ENCODE measurements around the gene CPPED1. TPM values are rescaled to one million over a fixed set of nuclear protein-coding genes. Genes with fewer than 3 reads are reported as not detected.
A peak's percentile ranks its signal among the peaks of the same experiment; 100 is the strongest.
"Not testable (repeated sequence)": the region's sequence is repeated elsewhere in the genome, so short reads cannot be mapped to it uniquely, and the experiment has no call there.

Gene CPPED1
- total RNA-seq, 2 donors from 2014 or later = 12.0 to 12.4 TPM

GRCh38 chr16:12805066-12805465, 1.4 kb upstream of the CPPED1 start:
- ATAC-seq (no peak), DNase-seq (no peak)
- intact Hi-C loops (cut with DNase I) = no loop called here

GRCh38 chr16:12804395-12804794, 708 bp upstream of the CPPED1 start:
- intact Hi-C loops (cut with DNase I) = no loop called here
- ATAC-seq (no peak), DNase-seq (no peak)

- ATAC-seq (no peak), DNase-seq (no peak)
- intact Hi-C loops (cut with DNase I) = no loop called here
Measured at GRCh38 chr16:12802661-12803060, 1.0 kb downstream of the CPPED1 start.

- intact Hi-C loops (cut with DNase I) = no loop called here
- no peak for DNase-seq
- ATAC-seq = no peak
Measured at GRCh38 chr16:12802048-12802447, 1.6 kb downstream of the CPPED1 start.

GRCh38 chr16:12801511-12802042, 2.1 kb downstream of the CPPED1 start:
- DNase-seq (no peak), ATAC-seq (no peak)
- intact Hi-C loops (cut with DNase I) = no loop called here

GRCh38 chr16:12800817-12801216, 2.9 kb downstream of the CPPED1 start:
- DNase-seq = no peak
- ATAC-seq = no peak
- intact Hi-C loops (cut with DNase I) = no loop called here

GRCh38 chr16:12799996-12800395, 3.7 kb downstream of the CPPED1 start:
- DNase-seq; ATAC-seq; intact Hi-C loops (cut with DNase I): not testable (repeated sequence)

GRCh38 chr16:12798846-12799245, 4.8 kb downstream of the CPPED1 start:
- no peak for DNase-seq
- intact Hi-C loops (cut with DNase I) = no loop called here
- ATAC-seq = no peak

GRCh38 chr16:12798171-12798570, 5.5 kb downstream of the CPPED1 start:
- intact Hi-C loops (cut with DNase I) = no loop called here
- DNase-seq (no peak), ATAC-seq (no peak)

- ATAC-seq (no peak), DNase-seq (no peak)
- intact Hi-C loops (cut with DNase I) = no loop called here
Measured at GRCh38 chr16:12796498-12796897, 7.2 kb downstream of the CPPED1 start.

- ATAC-seq (peak; percentile 71 to 85), DNase-seq (peak; percentile 56)
Measured at GRCh38 chr16:12794486-12795387, 8.9 kb downstream of the CPPED1 start.

GRCh38 chr16:12793865-12794240, 9.8 kb downstream of the CPPED1 start:
- no peak for DNase-seq
- intact Hi-C loops (cut with DNase I) = no loop called here
- ATAC-seq = no peak

More at GRCh38 chr16:12794486-12795387, 8.9 kb downstream of the CPPED1 start:
- intact Hi-C loops (cut with DNase I) = no loop called here

- intact Hi-C loops (cut with DNase I) = no loop called here
- DNase-seq (no peak), ATAC-seq (no peak)
Measured at GRCh38 chr16:12793120-12793864, 10.4 kb downstream of the CPPED1 start.

- DNase-seq; ATAC-seq; intact Hi-C loops (cut with DNase I): not testable (repeated sequence)
Measured at GRCh38 chr16:12792528-12792927, 11.2 kb downstream of the CPPED1 start.

GRCh38 chr16:12791340-12791739, 12.3 kb downstream of the CPPED1 start:
- intact Hi-C loops (cut with DNase I) = no loop called here
- ATAC-seq = no peak
- no peak for DNase-seq

- DNase-seq (no peak), ATAC-seq (no peak)
- intact Hi-C loops (cut with DNase I) = no loop called here
Measured at GRCh38 chr16:12788758-12789157, 14.9 kb downstream of the CPPED1 start.

- DNase-seq (no peak), ATAC-seq (no peak)
- intact Hi-C loops (cut with DNase I) = no loop called here
Measured at GRCh38 chr16:12786081-12786480, 17.6 kb downstream of the CPPED1 start.

GRCh38 chr16:12784076-12784475, 19.6 kb downstream of the CPPED1 start:
- intact Hi-C loops (cut with DNase I) = no loop called here
- DNase-seq (no peak), ATAC-seq (no peak)

- no peak for ATAC-seq
- no peak for DNase-seq
- intact Hi-C loops (cut with DNase I) = no loop called here
Measured at GRCh38 chr16:12781777-12782176, 21.9 kb downstream of the CPPED1 start.

GRCh38 chr16:12780467-12780866, 23.2 kb downstream of the CPPED1 start:
- DNase-seq (no peak), ATAC-seq (no peak)
- intact Hi-C loops (cut with DNase I) = no loop called here

Measured in left cardiac atrium (tissue), 4 donors.